HepG2 (cell line): ENCODE data around the gene USP5. TPM values are rescaled to one million over a fixed set of nuclear protein-coding genes. Genes with fewer than 3 reads are reported as not detected.

Experiments
- CBFB ChIP-seq: sonication (generic); formaldehyde crosslinking; IDR thresholded peaks from 2 replicates; pipeline ENCODE4 v1.4.0; 2020; ENCODE audit warnings: missing genetic modification reagents
- FOXA1 ChIP-seq, 2 experiments: fragments of 450-650 bp in 1 of 2; sonication (generic) in 1 of 2; formaldehyde crosslinking in 1 of 2; IDR thresholded peaks; 2 replicates each; pipeline versions ENCODE4 v1.4.0 to v1.6.1; 2016 to 2020; ENCODE audit warnings: missing genetic modification reagents in 1 of 2
- IRF1 ChIP-seq: sonication (generic); formaldehyde crosslinking; IDR thresholded peaks from 2 replicates; pipeline ENCODE4 v1.4.0; 2020; ENCODE audit warnings: low read depth, mild to moderate bottlenecking, missing genetic modification reagents
- NCOA5 ChIP-seq: sonication (generic); formaldehyde crosslinking; IDR thresholded peaks from 2 replicates; pipeline ENCODE4 v1.4.0; 2020; ENCODE audit warnings: missing genetic modification reagents
- PLSCR1 ChIP-seq: sonication (generic); formaldehyde crosslinking; IDR thresholded peaks from 2 replicates; pipeline ENCODE4 v1.5.0; 2020; ENCODE audit warnings: missing genetic modification reagents, mild to moderate bottlenecking, borderline replicate concordance
- RXRB ChIP-seq: IDR thresholded peaks from 2 replicates; pipeline ENCODE4 v1.6.1; 2016; ENCODE audit warnings: borderline replicate concordance, missing genetic modification reagents, missing compliant biosample characterization
- ZFP90 ChIP-seq: sonication (generic); formaldehyde crosslinking; IDR thresholded peaks from 2 replicates; pipeline ENCODE4 v1.8.0; 2022; ENCODE audit warnings: missing genetic modification reagents, mild to moderate bottlenecking, inconsistent platforms, borderline replicate concordance
- ZHX2 ChIP-seq, 2 experiments: sonication (generic) in 1 of 2; formaldehyde crosslinking in 1 of 2; IDR thresholded peaks; 2 replicates each; pipeline versions ENCODE4 v1.6.1 to v1.9.0; 2014 to 2022; ENCODE audit warnings: antibody characterized with exemption in 1 of 2, borderline replicate concordance in 1 of 2, inconsistent platforms in 1 of 2, low read depth in 1 of 2, missing genetic modification reagents in 1 of 2
- ZNF318 ChIP-seq: sonication (generic); formaldehyde crosslinking; IDR thresholded peaks from 2 replicates; pipeline ENCODE4 v1.4.0; 2020; ENCODE audit warnings: mild to moderate bottlenecking, missing genetic modification reagents
- ZNF773 ChIP-seq: sonication (generic); formaldehyde crosslinking; IDR thresholded peaks from 2 replicates; pipeline ENCODE4 v1.4.0; 2020; ENCODE audit warnings: missing genetic modification reagents, borderline replicate concordance
- polyA plus RNA-seq, 8 experiments: library from polyadenylated mRNA; depleted of rRNA in 3 of 8; stranded (reverse) in 7 of 8; unstranded in 1 of 8; fragments of >200 nt; fragmentation: Illumina TruSeq in 4 of 8; extraction: Trizol in 4 of 8; gene quantifications; 2 replicates each; pipeline versions ENCODE4 v1.2.1 to v1.2.3, GENCODE V29; 2011 to 2016; ENCODE audit warnings: low read depth in 4 of 8, missing spikeins in 1 of 8, mixed read lengths in 1 of 8; ENCODE audit not compliant: insufficient read depth in 1 of 8
- total RNA-seq, 5 experiments: library from RNA; depleted of rRNA; stranded (reverse); fragments of >200 nt; fragmentation: Illumina TruSeq; extraction: Trizol; gene quantifications; 2 replicates each; pipeline ENCODE4 v1.2.3, GENCODE V29; 2016; ENCODE audit warnings: low read depth in 1 of 5

The USP5 gene
- total and polyA plus RNA-seq, 2 of the 13 experiments (the other 11 are each of a cell fraction or from before 2014, with no cell fraction given) = 39.6 to 56.0 TPM

GRCh38 chr12:6890789-6891645 lies 39.1 kb downstream of the USP5 start (continued):
- no peak for TF ChIP-seq PLSCR1 (CRISPR knock-in tag)
- TF ChIP-seq ZFP90 = peak; percentile 83; the same call in 1 of the 2 replicates
- no peak for TF ChIP-seq IRF1 (CRISPR knock-in tag)
- TF ChIP-seq FOXA1 (IDR thresholded peaks at IDR 0.05) = no peak
- peak; percentile 35; the same call in 1 of the 2 replicates for TF ChIP-seq FOXA1 (CRISPR knock-in tag; IDR thresholded peaks at IDR 0.05)
- TF ChIP-seq NCOA5 (CRISPR knock-in tag) = no peak
- TF ChIP-seq ZHX2 (IDR thresholded peaks at IDR 0.05; ENCODE audit: low read depth) = 0 out of 2 replicates have a peak, but pooled peaks have one; percentile 56
- no peak for TF ChIP-seq ZHX2 (CRISPR knock-in tag; IDR thresholded peaks at IDR 0.05; ENCODE audit: borderline replicate concordance)
- peak; percentile 57; the same call in 1 of the 2 replicates for TF ChIP-seq RXRB (CRISPR knock-in tag)
- TF ChIP-seq ZNF318 (CRISPR knock-in tag) = no peak
- TF ChIP-seq CBFB (CRISPR knock-in tag) = peak; percentile 72; the same call in 1 of the 2 replicates
- TF ChIP-seq ZNF773 (CRISPR knock-in tag) = peak; percentile 65; the same call in 1 of the 2 replicates
